CD4-positive, alpha-beta T cell treated with Interleukin-1 beta for 1 hour (primary cell): ENCODE results near the gene CMIP.

Experiments
- DNase-seq, 2 donors: peaks; one replicate each; pipeline ENCODE4 v3.0.0-alpha.2; 2020 to 2022

CMIP gene

GRCh38 chr16:81710596-81710995, 266.0 kb downstream of the CMIP start:
- no peak for DNase-seq

- no peak for DNase-seq
Observed at GRCh38 chr16:81711657-81712319, 267.2 kb downstream of the CMIP start.

GRCh38 chr16:81712681-81713080, 268.1 kb downstream of the CMIP start:
- DNase-seq = no peak

- no peak for DNase-seq
Observed at GRCh38 chr16:81713295-81713772, 268.7 kb downstream of the CMIP start.

GRCh38 chr16:81713796-81714195, 269.2 kb downstream of the CMIP start:
- no peak for DNase-seq

GRCh38 chr16:81714583-81714982, 270.0 kb downstream of the CMIP start:
- no peak for DNase-seq

GRCh38 chr16:81715358-81716196, 271.0 kb downstream of the CMIP start:
- peak; percentile 41 to 71 for DNase-seq

- peak; percentile 17 to 54 for DNase-seq
Observed at GRCh38 chr16:81716478-81717225, 272.0 kb downstream of the CMIP start.

GRCh38 chr16:81717662-81718189, 273.1 kb downstream of the CMIP start:
- peak in 1 of 2 donors; percentile 25 for DNase-seq

GRCh38 chr16:81718637-81719036, 274.0 kb downstream of the CMIP start:
- DNase-seq = no peak

- DNase-seq = no peak
Observed at GRCh38 chr16:81719993-81720392, 275.4 kb downstream of the CMIP start.

GRCh38 chr16:81720973-81721906, 276.6 kb downstream of the CMIP start:
- no peak for DNase-seq

GRCh38 chr16:81723098-81723723, 278.6 kb downstream of the CMIP start:
- peak; percentile 40 to 85 for DNase-seq

GRCh38 chr16:81728435-81728834, 283.8 kb downstream of the CMIP start:
- DNase-seq = no peak

- DNase-seq = no peak
Observed at GRCh38 chr16:81729451-81729850, 284.8 kb downstream of the CMIP start.

- peak; percentile 60 to 67 for DNase-seq
Observed at GRCh38 chr16:81730090-81731051, 285.8 kb downstream of the CMIP start.

GRCh38 chr16:81731649-81732048, 287.0 kb downstream of the CMIP start:
- DNase-seq = no peak

- no peak for DNase-seq
Observed at GRCh38 chr16:81732699-81733098, 288.1 kb downstream of the CMIP start.

GRCh38 chr16:81733295-81733694, 288.7 kb downstream of the CMIP start:
- no peak for DNase-seq
